ENCODE data around the gene WFDC11.
"Not testable (repeated sequence)": the region's sequence is repeated elsewhere in the genome, so short reads cannot be mapped to it uniquely, and the experiment has no call there.

The WFDC11 gene

DNA sequence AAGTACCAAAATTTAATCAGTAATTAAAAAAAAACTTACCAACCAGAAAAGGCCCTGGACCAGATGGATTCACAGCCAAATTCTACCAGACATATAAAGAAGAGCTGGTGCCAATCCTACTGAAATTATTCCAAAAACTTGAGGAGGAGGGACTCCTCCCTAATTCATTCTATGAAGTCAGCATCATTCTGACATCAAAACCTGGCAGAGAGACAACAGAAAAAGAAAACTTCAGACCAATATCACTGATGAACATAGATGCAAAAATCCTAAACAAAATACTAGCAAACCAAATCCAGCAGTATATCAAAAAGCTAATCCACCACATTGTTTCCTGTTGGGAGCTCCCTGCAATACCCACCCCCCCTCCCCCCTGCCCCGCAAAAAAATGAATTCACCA, at the start of gene WFDC11:
WFDC11 (minus strand) TSS at position 101 of the 400 bp plus-strand sequence. CDS start 19,639 bp downstream, outside the sequence.
- no peak for DNase-seq

- not testable (repeated sequence) for DNase-seq
Observed at GRCh38 chr20:45716141-45716688, 46.2 kb upstream of the WFDC11 start.

DNA sequence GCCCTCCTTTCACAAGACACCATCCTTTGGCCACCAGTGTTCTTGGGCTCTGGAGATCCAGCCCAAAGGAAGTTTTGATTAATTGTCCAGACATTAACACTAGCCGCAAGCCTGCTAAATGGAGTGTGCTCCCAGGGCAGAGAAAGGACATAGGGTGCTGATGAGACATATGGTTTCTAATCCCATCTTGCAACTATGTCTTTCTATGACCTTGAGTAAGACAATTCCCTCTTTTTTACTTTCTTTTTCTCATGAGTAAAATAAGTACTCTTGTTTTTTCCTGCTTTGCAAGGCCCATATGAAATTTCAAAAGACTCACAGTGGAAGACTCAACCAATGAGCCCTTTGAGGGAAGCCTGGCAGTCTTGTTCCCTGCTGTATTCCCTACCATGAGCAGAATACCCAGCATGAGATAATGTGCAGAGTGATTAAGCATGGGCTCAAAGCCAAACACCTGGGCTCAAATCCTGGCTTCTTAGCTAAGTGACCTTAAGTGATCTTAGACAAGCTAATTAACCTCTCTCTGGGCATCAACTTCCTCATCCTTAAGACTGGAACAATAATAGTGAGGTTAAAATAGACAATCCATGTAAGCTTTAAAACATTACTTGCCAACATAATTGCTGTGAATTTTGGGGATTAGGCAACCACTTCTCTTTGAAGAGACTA, 35.1 kb upstream of the WFDC11 start, which contains the start of gene WFDC10B:
WFDC10B (minus strand) TSS at position 51 of the 669 bp plus-strand sequence. CDS start 19,027 bp downstream, outside the sequence.
- no peak for DNase-seq

DNA sequence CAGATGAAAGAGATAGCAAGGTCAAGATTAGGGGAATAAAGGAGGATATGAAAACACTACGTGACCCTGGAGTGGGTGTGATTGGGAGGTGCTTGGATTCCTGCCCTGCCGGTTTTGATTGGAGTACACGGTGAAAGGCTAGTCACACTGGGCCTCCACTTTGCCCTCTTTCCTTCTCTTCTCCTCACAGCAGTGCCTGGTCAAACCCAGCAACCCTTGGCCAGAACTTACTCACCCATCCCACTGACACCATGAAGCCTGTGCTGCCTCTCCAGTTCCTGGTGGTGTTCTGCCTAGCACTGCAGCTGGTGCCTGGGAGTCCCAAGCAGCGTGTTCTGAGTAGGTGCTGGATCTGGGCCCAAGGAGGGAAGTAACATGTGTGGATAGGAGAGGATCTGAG, 31.8 kb upstream of the WFDC11 start, which contains the start of gene WFDC13:
WFDC13 (plus strand) TSS at position 166 of the 400 bp plus-strand sequence; CDS start at position 252, 86 bp downstream.
- no peak for DNase-seq

DNA sequence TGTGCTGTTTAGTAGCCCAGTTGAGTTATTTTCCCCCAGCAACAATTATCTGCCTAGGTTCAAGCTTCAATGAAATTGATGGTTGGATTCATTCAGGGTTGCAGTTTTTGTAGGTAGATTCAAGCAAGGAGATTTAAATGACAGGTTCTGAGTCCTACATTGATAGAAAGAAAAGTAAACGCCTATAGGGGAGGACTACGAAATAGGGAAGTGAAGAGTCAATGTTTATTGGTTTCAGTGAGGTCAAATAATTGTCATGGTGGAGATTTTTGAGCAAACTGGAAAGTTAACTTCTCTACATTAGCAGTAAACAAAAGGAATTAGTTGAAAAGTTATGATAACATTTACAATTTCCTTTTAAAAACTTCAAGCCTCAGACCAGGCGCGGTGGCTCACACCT, 31.1 kb upstream of the WFDC11 start:
- DNase-seq = no peak

DNA sequence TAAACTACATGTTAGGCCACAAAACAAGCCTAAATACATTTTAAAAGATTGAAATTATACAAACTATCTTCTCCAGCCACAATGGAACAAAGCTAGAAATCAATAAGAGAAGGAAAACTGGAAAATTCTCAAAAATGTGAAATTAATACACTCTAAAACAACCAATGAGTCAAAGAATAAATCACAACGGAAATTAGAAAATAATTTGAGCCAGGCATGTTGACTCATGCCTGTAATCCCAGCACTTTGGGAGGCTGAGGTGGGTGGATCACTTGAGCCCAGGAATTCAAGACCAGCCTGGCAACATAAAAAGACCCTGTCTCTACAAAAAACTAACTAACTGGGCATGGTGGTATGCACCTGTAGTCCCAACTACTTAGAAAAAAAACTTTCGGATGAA, 25.5 kb upstream of the WFDC11 start:
- DNase-seq = no peak

DNA sequence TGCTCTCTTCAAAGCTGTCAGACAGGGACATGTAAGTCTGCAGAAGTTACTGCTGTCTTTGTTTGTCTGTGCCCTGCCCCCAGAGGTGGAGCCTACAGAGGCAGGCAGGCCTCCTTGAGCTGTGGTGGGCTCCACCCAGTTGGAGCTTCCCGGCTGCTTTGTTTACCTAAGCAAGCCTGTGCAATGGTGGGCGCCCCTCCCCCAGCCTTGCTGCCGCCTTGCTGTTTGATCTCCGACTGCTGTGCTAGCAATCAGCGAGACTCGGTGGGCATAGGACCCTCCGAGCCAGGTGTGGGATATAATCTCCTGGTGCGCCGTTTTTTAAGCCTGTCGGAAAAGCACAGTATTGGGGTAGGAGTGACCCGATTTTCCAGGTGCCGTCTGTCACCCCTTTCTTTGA, 23.3 kb upstream of the WFDC11 start:
- not testable (repeated sequence) for DNase-seq

GRCh38 chr20:45685896-45686295, 15.9 kb upstream of the WFDC11 start:
- DNase-seq = no peak

- no peak for DNase-seq
Observed at GRCh38 chr20:45679650-45680049, 9.6 kb upstream of the WFDC11 start.

DNA sequence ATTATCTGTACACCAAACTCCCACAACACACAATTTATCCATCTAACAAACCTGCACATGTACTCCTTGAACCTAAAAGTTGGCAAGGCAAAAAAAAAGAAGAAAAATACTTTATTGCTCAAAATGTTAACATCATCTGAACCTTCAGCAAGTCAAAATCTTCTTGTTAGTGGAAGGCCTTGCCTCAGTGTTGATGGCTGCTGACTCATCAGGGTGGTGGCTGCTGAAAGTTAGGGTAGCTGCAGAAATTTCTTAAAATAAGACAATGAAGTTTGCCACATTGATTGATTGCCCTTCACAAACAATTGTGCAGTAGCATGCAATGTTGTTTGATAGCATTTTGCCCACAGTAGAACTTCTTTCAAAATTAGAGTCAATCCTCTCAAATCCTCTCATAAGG, 2.7 kb upstream of the WFDC11 start:
- DNase-seq = no peak

- DNase-seq = not testable (repeated sequence)
Observed at GRCh38 chr20:45657038-45657437, 13.0 kb downstream of the WFDC11 start.

GRCh38 chr20:45651726-45652125, 18.3 kb downstream of the WFDC11 start:
- DNase-seq = not testable (repeated sequence)

DNA sequence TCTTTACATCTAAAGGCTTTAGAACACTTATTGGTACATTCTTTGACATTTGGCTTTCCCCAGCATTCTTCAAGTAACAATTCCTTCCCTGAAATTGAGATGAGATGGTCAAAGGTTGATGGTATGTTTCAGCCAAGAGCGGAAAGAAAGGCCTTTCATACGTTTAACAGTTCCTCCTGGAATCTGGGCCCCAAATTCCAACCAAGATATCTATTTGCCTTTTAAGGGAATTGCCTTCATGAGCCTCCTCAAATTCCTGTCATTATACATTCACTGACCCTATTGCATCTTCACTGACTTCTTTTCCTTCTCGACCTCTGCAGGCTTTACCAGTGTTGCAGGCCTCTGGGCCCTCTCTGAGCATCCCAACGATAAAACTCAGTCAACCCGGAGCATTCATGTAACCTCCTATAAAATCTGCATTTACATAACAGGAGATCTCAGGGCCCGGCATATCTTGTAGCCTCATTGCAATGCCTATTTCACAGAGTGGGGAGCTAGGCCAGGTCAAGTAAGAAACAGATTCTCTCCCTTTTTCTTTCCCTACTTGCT, 20.7 kb downstream of the WFDC11 start:
- DNase-seq = no peak

- DNase-seq = no peak
Observed at GRCh38 chr20:45647441-45648050, 22.5 kb downstream of the WFDC11 start.

DNA sequence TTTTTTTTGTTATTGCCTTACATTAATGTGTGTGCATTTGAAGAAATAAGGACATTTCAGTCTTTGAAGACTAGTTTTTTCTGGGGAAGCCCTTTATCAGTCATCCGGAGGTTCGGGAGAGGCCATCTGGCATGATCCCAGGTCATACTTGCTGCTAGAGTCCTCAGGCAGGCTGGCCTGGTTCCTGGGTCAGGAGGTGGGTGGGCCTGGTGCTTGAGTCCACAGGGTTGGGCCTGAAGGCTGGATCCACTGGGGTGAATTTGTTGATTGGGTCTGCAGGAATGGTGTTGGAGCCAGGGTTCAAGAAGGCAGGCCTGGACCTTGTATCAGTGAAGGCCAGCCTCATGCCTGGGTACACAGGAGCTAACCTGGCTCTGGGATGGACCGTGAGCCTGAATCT, 23.2 kb downstream of the WFDC11 start:
- DNase-seq = no peak

- DNase-seq = not testable (repeated sequence)
Observed at GRCh38 chr20:45645869-45646268, 24.2 kb downstream of the WFDC11 start.

DNA sequence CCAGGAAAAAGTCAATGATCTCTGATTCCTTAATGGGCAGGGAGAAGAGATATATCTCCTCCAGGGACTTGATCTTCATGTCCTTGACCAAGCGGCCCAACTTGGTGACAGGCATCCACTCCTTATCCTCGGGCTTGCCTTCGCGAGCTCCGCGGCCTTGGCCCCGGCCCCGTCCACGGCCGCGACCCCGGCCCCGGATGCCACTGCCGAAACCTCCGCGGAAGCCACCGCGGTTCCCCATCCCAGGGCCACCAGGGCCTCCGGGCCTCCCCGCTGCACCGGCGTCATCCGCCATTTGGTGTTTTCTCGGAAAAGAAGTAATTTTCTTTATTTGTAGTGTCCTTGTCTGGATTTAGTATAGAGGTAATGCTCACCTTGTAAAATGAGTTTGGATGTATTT, 29.0 kb downstream of the WFDC11 start:
- not testable (repeated sequence) for DNase-seq

DNA sequence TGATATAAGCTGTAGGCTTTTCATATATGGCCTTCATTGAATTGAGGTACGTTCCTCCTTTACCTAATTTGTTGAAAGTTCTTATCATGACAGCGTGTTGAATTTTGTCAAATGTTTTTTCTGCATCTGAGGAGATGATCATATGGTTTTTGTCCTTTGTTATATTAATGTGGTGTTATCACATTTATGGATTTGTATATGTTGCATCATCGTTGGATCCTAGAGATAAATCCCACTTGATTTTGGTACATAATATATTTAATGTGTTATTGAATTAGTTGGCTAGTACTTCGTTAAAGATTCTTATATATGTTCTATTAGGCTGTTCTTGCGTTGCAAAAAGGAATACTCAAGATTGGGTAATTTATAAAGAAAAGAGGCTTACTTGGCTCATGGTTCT, 30.4 kb downstream of the WFDC11 start:
- DNase-seq = no peak

DNA sequence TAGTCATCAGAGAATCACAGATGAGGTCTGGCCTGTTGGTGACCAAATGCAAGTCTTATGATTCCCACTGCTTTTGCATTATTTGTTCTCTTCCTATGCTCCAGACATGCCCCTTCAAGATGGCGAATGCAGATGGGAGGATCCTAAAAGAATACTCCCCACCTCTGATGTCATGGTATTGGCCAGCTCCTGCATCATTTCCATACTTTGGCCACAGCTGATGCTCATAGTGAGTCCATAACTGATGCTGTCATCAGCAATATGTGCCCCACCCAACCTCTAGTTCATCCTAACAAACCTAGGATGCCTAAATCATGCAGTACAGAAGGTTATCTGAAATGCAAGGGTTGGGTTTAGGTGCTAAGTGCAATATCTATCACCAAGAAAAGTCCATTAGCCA, 33.5 kb downstream of the WFDC11 start:
- no peak for DNase-seq

GRCh38 chr20:45631184-45631583, 38.9 kb downstream of the WFDC11 start, which contains the start of gene WFDC9:
Gene WFDC9 (minus strand): TSS chr20:45631284. CDS start chr20:45610181, 21,103 bp downstream.
- no peak for DNase-seq

DNA sequence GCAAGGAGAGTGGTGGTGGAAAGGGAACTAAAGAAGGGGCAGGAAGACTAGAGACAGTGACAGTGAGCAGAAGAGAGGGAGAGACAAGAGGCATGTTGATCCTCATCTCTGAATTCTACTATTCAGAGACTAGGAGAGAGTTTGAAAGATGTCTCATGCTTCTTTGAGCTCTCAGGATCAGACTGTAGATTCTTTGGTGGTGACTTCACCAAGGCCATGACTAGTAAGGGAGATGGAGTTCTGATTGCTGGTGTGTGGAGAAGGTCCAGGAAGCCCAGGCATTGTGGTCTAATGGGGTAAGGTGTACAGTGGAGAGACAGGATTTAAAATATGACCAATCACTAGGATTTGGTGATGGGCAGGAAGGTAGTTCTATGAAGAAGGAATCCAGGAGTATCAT, 39.7 kb downstream of the WFDC11 start:
- DNase-seq = no peak

GRCh38 chr20:45629496-45630100, 40.4 kb downstream of the WFDC11 start, which contains the start of gene WFDC10A:
Gene WFDC10A (plus strand): TSS chr20:45629739. CDS start chr20:45629814, 75 bp downstream.
- DNase-seq = peak; percentile 46

DNA sequence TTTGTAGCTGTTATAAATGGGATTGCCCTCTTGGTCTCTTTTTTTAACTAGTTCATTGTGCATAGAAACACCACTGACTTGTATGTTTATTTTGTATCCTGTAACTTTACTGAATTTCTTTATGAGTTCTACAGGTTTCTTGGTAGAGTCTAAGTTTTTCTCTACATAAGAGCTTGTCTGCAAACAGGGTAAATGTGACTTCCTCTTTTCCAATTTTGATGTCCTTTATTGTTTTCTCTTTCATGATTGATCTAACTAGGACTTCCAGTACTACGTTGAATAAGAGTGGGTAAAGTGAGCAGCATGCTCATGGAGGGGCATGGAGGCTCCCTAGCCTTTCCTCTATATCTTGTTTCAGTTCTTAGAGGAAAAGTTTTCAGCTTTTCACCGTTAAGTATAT, 43.5 kb downstream of the WFDC11 start:
- no peak for DNase-seq

All from stimulated activated CD8-positive, alpha-beta memory T cell treated with anti-CD3 and anti-CD28 coated beads, Interleukin-4, amount 100 ng/mL, for 48 hours (primary cell).